OCI-LY1 (cell line): ENCODE results near the gene MNX1.

Experiments used
- H2AFZ ChIP-seq: fragments of 200-600 bp; sonication (generic), shearing (Covaris generic); 2 replicates; pipeline ENCODE4 v1.6.0; 2014; ENCODE audit warnings: antibody characterized with exemption, mild to moderate bottlenecking, low read length
- H3F3A ChIP-seq: fragments of 200-600 bp; sonication (generic), shearing (Covaris generic); 2 replicates; pipeline ENCODE4 v1.6.0; 2014; ENCODE audit warnings: mild to moderate bottlenecking, antibody characterized with exemption, low read length, moderate library complexity; ENCODE audit not compliant: insufficient read depth
- H3K27ac ChIP-seq: fragments of 200-600 bp; sonication (generic); 2 replicates; pipeline ENCODE4 v1.5.1; 2014; ENCODE audit warnings: low read length, mixed run types, mild to moderate bottlenecking, low read depth; ENCODE audit not compliant: poor library complexity, severe bottlenecking
- H3K27me3 ChIP-seq: fragments of 200-600 bp; sonication (generic); 2 replicates; pipeline ENCODE4 v1.6.0; 2014; ENCODE audit warnings: antibody characterized with exemption, mild to moderate bottlenecking, low read length, moderate library complexity; ENCODE audit not compliant: insufficient read depth
- H3K36me3 ChIP-seq: fragments of 200-600 bp; sonication (generic); 2 replicates; pipeline ENCODE4 v1.6.1; 2014; ENCODE audit warnings: mild to moderate bottlenecking, antibody characterized with exemption, low read length, moderate library complexity, mixed read lengths; ENCODE audit not compliant: insufficient read depth
- H3K4me1 ChIP-seq: fragments of 200-600 bp; sonication (generic); 2 replicates; pipeline ENCODE4 v1.5.1; 2014; ENCODE audit warnings: mild to moderate bottlenecking, low read length, moderate library complexity; ENCODE audit not compliant: insufficient read depth, severe bottlenecking
- H3K4me2 ChIP-seq: fragments of 200-600 bp; sonication (generic), shearing (Covaris generic); 2 replicates; pipeline ENCODE4 v1.6.1; 2014; ENCODE audit warnings: low read length
- H3K4me3 ChIP-seq: fragments of 200-600 bp; sonication (generic); 2 replicates; pipeline ENCODE4 v1.5.1; 2014; ENCODE audit warnings: low read length, low read depth, mild to moderate bottlenecking, mixed read lengths; ENCODE audit not compliant: poor library complexity, severe bottlenecking
- H3K79me2 ChIP-seq: fragments of 200-600 bp; shearing (Covaris generic); 2 replicates; pipeline ENCODE4 v1.6.1; 2016; ENCODE audit warnings: mixed run types, low read length, mixed read lengths; ENCODE audit not compliant: insufficient read depth
- H3K9ac ChIP-seq: fragments of 200-600 bp; sonication (generic), shearing (Covaris generic); 2 replicates; pipeline ENCODE4 v1.6.1; 2014; ENCODE audit warnings: mild to moderate bottlenecking, low read length, mixed read lengths
- H3K9me2 ChIP-seq: fragments of 200-600 bp; sonication (generic), shearing (Covaris generic); 2 replicates; pipeline ENCODE4 v1.6.1; 2014; ENCODE audit warnings: low read depth, mild to moderate bottlenecking, low read length, mixed read lengths
- H3K9me3 ChIP-seq: fragments of 200-600 bp; shearing (Covaris generic); 2 replicates; pipeline ENCODE4 v1.6.1; 2014; ENCODE audit warnings: low read length, mixed read lengths
- H4K20me1 ChIP-seq: fragments of 200-600 bp; sonication (generic), shearing (Covaris generic); 2 replicates; pipeline ENCODE4 v1.6.0; 2016; ENCODE audit warnings: mild to moderate bottlenecking, low read length; ENCODE audit not compliant: insufficient read depth
- CTCF ChIP-seq: fragments of 200-600 bp; sonication (generic), shearing (Covaris generic); IDR thresholded peaks from 2 replicates; pipeline ENCODE4 v1.5.1; 2017; ENCODE audit warnings: mild to moderate bottlenecking, antibody characterized with exemption, low read length, moderate library complexity, mixed read lengths
- EZH2 ChIP-seq: fragments of 200-600 bp; sonication (generic), shearing (Covaris generic); IDR thresholded peaks from 2 replicates; pipeline ENCODE4 v1.8.0; 2017; ENCODE audit warnings: borderline replicate concordance, mixed run types, mild to moderate bottlenecking, antibody characterized with exemption, low read length, moderate library complexity, mixed read lengths

Gene MNX1

GRCh38 chr7:157009778-157010587, 480 bp downstream of the MNX1 start:
- Histone ChIP-seq H3K27me3 (peaks cover 10% of the 10 kb centered on the region; the same call in 1 of the 2 replicates), H3K9ac (peak overlapping the region; percentile 67), H3K36me3 (no peaks in the 10 kb centered on the region), H3F3A (no peaks in the 10 kb centered on the region), H4K20me1 (no peaks in the 10 kb centered on the region), H3K9me3 (no peaks in the 10 kb centered on the region), H2AFZ (0 out of 2 replicates have a peak overlapping the region, but pooled peaks have one; percentile 8), H3K4me3 (peak overlapping the region; percentile 72), H3K9me2 (no peaks in the 10 kb centered on the region), H3K4me2 (peak overlapping the region; percentile 88), H3K79me2 (no peaks in the 10 kb centered on the region), H3K4me1 (peaks cover 18% of the 10 kb centered on the region), H3K27ac (no peak overlapping the region)
- TF ChIP-seq CTCF (no peak), EZH2 (no peak)

DNA sequence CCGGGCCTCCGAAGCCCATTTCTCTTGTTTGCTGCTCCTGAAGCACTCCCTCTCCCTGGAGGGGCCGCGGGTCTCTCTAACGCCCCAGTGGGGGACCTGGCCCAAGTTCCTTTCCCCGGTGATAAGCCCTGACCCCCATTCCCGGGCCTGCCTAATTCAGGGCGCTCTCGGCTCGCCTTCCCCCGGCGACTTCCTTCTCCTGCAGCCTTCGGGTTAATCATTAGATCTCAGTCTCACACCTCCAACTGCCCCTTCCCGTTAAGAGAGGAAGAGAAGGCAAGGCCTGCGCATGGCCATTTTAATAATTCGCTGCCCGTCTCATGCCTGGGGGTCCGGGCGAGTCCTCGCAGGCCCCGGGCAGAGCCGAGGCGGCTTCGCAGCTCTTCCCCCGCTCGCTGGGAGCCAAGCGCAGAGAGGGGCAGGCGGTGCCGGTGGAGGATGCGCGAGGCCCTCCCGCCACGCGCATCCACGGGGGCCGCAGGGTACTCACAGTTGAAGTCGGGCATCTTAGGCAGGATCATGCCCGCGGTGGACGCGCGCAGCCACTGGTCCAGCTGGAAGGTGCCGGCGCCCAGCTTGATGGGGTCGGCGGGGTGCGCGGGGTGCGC, 1.2 kb downstream of the MNX1 start:
- Histone ChIP-seq H2AFZ (no peak overlapping the region), H3K27me3 (peaks cover 9% of the 10 kb centered on the region; the same call in 1 of the 2 replicates), H3F3A (no peaks in the 10 kb centered on the region), H3K9ac (no peak overlapping the region; the same call in 1 of the 2 replicates), H3K4me1 (peaks cover 18% of the 10 kb centered on the region), H3K79me2 (no peaks in the 10 kb centered on the region), H4K20me1 (no peaks in the 10 kb centered on the region), H3K27ac (no peak overlapping the region), H3K4me3 (peak overlapping the region; percentile 48), H3K9me3 (no peaks in the 10 kb centered on the region), H3K36me3 (no peaks in the 10 kb centered on the region), H3K4me2 (peak overlapping the region; percentile 67), H3K9me2 (no peaks in the 10 kb centered on the region)
- TF ChIP-seq CTCF (no peak), EZH2 (no peak)

GRCh38 chr7:157008206-157009169, 2.0 kb downstream of the MNX1 start:
- no peaks in the 10 kb centered on the region for H3K79me2 ChIP-seq
- H4K20me1 ChIP-seq = no peaks in the 10 kb centered on the region
- peak overlapping the region; percentile 67; the same call in 1 of the 2 replicates for H3K4me2 ChIP-seq
- no peaks in the 10 kb centered on the region for H3K36me3 ChIP-seq
- peaks cover 18% of the 10 kb centered on the region for H3K4me1 ChIP-seq
- H3K9ac ChIP-seq = no peak overlapping the region
- H3K9me3 ChIP-seq = no peaks in the 10 kb centered on the region
- H2AFZ ChIP-seq = no peak overlapping the region
- peaks cover 5% of the 10 kb centered on the region; the same call in 1 of the 2 replicates for H3K27me3 ChIP-seq
- no peaks in the 10 kb centered on the region for H3F3A ChIP-seq
- no peak overlapping the region for H3K27ac ChIP-seq
- peak overlapping the region; percentile 48 for H3K4me3 ChIP-seq
- no peaks in the 10 kb centered on the region for H3K9me2 ChIP-seq
- no peak for TF ChIP-seq EZH2
- TF ChIP-seq CTCF = no peak
